Activated CD8-positive, alpha-beta T cell treated with anti-CD3 and anti-CD28 coated beads for 36 hours (primary cell): ENCODE measurements around the gene VSTM4. TPM values are rescaled to one million over a fixed set of nuclear protein-coding genes. Genes with fewer than 3 reads are reported as not detected.

ENCODE experiments used
- ATAC-seq: fragments of 200-7000 bp; cut with Tn5 transposase; one replicate; pipeline ENCODE4 v1.10.0; 2021; ENCODE audit warnings: mild to moderate bottlenecking, moderate library complexity
- CTCF ChIA-PET: fragments of 350-600 bp; sonication (Branson Sonifier 250); formaldehyde crosslinking; loops from one replicate; lab custom pipeline; 2021; ENCODE audit warnings: antibody characterized with exemption; lab: Charles Lee
- POLR2A ChIA-PET: fragments of 350-600 bp; sonication (Branson Sonifier 250); formaldehyde crosslinking; loops from one replicate; lab custom pipeline; 2021; ENCODE audit warnings: antibody characterized with exemption; lab: Charles Lee
- DNase-seq: peaks from one replicate; pipeline ENCODE4 v3.0.0-alpha.2; 2020
- H3K27ac Mint-ChIP-seq: one replicate; pipeline ENCODE4 v1.8.0; 2021; ENCODE audit warnings: mild to moderate bottlenecking, mixed read lengths
- H3K27me3 Mint-ChIP-seq: one replicate; pipeline ENCODE4 v1.8.0; 2021; ENCODE audit warnings: mixed read lengths
- H3K36me3 Mint-ChIP-seq: one replicate; pipeline ENCODE4 v1.8.0; 2021; ENCODE audit warnings: low read depth, mixed read lengths
- H3K4me1 Mint-ChIP-seq: one replicate; pipeline ENCODE4 v1.8.0; 2021; ENCODE audit warnings: low read depth, mixed read lengths
- H3K4me3 Mint-ChIP-seq: one replicate; pipeline ENCODE4 v1.8.0; 2021; ENCODE audit warnings: mild to moderate bottlenecking, moderate library complexity, mixed read lengths
- H3K9me3 Mint-ChIP-seq: one replicate; pipeline ENCODE4 v1.8.0; 2021; ENCODE audit warnings: mixed read lengths
- CTCF ChIP-seq: fragments of 200-600 bp; IDR thresholded peaks from one replicate; pipeline ENCODE4 v1.8.0; 2022; ENCODE audit warnings: antibody characterized with exemption, mild to moderate bottlenecking
- intact Hi-C: fragments of 100-400 bp; cut with micrococcal nuclease; formaldehyde crosslinking; loops from one replicate; pipeline ENCODE4 v1.10.0; 2022
- total RNA-seq, 2 experiments: library from RNA; stranded (reverse); gene quantifications; one replicate each; pipeline ENCODE4 v1.2.3, GENCODE V29; 2021

VSTM4 gene
- total RNA-seq, 2 experiments from 2014 or later: 0.04 to 0.09 TPM

- Mint-ChIP-seq H3K36me3 (no peaks in the 10 kb centered on the region), H3K27me3 (peaks cover 5% of the 10 kb centered on the region), H3K27ac (no peak overlapping the region), H3K4me1 (no peaks in the 10 kb centered on the region), H3K4me3 (no peak overlapping the region), H3K9me3 (no peaks in the 10 kb centered on the region)
- ChIA-PET POLR2A (interaction anchor here (1.1 kb wide), 1 partner anchor 38 kb away, joined by 3 read pairs; no protein-coding TSS in a partner anchor), CTCF (no interaction called here)
- ATAC-seq (no peak), DNase-seq (no peak)
- TF ChIP-seq CTCF: no peak
- intact Hi-C loops: no loop called here
Observed at GRCh38 chr10:49136525-49136924, 21.2 kb upstream of the VSTM4 start.

GRCh38 chr10:49135575-49136313 is 20.4 kb upstream of the VSTM4 start:
- H3K4me1 Mint-ChIP-seq: no peaks in the 10 kb centered on the region
- H3K27ac Mint-ChIP-seq: no peak overlapping the region
- CTCF ChIA-PET: interaction anchor here (0.6 kb wide), 1 partner anchor 248 kb away, joined by 3 read pairs; no protein-coding TSS in a partner anchor
- no peak for ATAC-seq
- intact Hi-C loops: no loop called here
- H3K36me3 Mint-ChIP-seq: no peaks in the 10 kb centered on the region
- H3K4me3 Mint-ChIP-seq: no peak overlapping the region
- POLR2A ChIA-PET: interaction anchor here (1.1 kb wide), 1 partner anchor 38 kb away, joined by 3 read pairs; no protein-coding TSS in a partner anchor
- H3K9me3 Mint-ChIP-seq: no peaks in the 10 kb centered on the region
- H3K27me3 Mint-ChIP-seq: peaks cover 5% of the 10 kb centered on the region
- no peak for DNase-seq
- no peak for TF ChIP-seq CTCF

GRCh38 chr10:49134327-49134726 is 19.0 kb upstream of the VSTM4 start:
- H3K4me3 Mint-ChIP-seq: no peak overlapping the region
- no peaks in the 10 kb centered on the region for H3K4me1 Mint-ChIP-seq
- no peak for ATAC-seq
- no peaks in the 10 kb centered on the region for H3K36me3 Mint-ChIP-seq
- H3K27ac Mint-ChIP-seq: no peak overlapping the region
- ChIA-PET CTCF (no interaction called here), POLR2A (no interaction called here)
- TF ChIP-seq CTCF: no peak
- H3K27me3 Mint-ChIP-seq: peaks cover 6% of the 10 kb centered on the region
- DNase-seq: no peak
- intact Hi-C loops: no loop called here
- no peaks in the 10 kb centered on the region for H3K9me3 Mint-ChIP-seq

- no peak for TF ChIP-seq CTCF
- no peak within 1 kb of the TSS for H3K27ac Mint-ChIP-seq
- DNase-seq: no peak
- no peak within 1 kb of the TSS for H3K4me3 Mint-ChIP-seq
- no peaks in the 10 kb centered on the region for H3K9me3 Mint-ChIP-seq
- ATAC-seq: no peak
- ChIA-PET CTCF (no interaction called here), POLR2A (no interaction called here)
- intact Hi-C loops: no loop called here
- no peaks in the 10 kb centered on the region for H3K36me3 Mint-ChIP-seq
- peaks cover 9% of the 10 kb centered on the region for H3K27me3 Mint-ChIP-seq
- no peaks in the 10 kb centered on the region for H3K4me1 Mint-ChIP-seq
Observed at GRCh38 chr10:49133706-49134248, 18.5 kb upstream of the VSTM4 start, which contains the start of gene FAM170B. TSS of gene FAM170B (minus strand) at chr10:49134021. CDS start at chr10:49133918, 103 bp downstream.

GRCh38 chr10:49132362-49132737 is 17.0 kb upstream of the VSTM4 start:
- no peaks in the 10 kb centered on the region for H3K36me3 Mint-ChIP-seq
- H3K27ac Mint-ChIP-seq: no peak overlapping the region
- CTCF ChIA-PET: no interaction called here
- no peaks in the 10 kb centered on the region for H3K9me3 Mint-ChIP-seq
- no peak overlapping the region for H3K4me3 Mint-ChIP-seq
- POLR2A ChIA-PET: no interaction called here
- no peaks in the 10 kb centered on the region for H3K4me1 Mint-ChIP-seq
- H3K27me3 Mint-ChIP-seq: peaks cover 16% of the 10 kb centered on the region
- no peak for ATAC-seq
- no peak for TF ChIP-seq CTCF
- intact Hi-C loops: no loop called here
- DNase-seq: no peak
